ENCODE data around the gene HNRNPR. TPM values are rescaled to one million over a fixed set of nuclear protein-coding genes. Genes with fewer than 3 reads are reported as not detected.

Gene HNRNPR
- total RNA-seq, 1 donor, result 119 TPM

DNA sequence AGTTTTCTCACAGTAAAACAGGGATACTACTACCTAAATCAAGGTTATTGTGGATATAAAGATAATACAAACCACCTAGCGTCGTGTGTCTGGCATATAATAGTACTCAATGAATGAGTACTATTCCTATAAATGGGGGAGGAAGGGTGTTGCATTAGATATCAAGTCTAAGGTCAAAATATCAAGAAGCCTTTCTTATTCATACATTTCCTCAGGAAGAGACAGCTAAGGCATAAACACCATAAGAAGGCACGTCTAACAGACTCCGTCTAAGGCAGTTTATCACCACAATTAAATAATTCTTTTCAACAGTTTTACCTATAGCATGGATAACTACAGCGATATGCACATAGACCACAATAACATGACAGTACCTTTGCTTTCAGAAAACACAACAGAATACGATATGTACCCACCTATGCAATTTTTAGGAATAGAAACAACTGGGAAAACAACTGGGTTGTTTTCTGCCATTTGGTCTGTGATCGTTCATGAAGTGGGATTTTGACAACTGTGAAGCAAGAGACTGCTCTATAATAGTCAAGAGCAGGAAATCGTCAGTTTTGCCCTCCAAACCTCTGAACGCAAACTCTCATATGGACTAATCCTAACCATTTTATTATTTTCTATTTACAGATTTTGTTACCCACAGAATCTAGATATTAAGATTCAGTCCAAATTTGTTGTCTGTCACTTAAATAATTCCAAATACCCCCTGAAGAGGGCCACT, 53.1 kb downstream of the HNRNPR start:
- DNase-seq (ENCODE audit: low read depth), result no peak
- H3K4me3 ChIP-seq (ENCODE audit: low read depth, low read length), result no peak overlapping the region
- TF ChIP-seq, protein P1, sequence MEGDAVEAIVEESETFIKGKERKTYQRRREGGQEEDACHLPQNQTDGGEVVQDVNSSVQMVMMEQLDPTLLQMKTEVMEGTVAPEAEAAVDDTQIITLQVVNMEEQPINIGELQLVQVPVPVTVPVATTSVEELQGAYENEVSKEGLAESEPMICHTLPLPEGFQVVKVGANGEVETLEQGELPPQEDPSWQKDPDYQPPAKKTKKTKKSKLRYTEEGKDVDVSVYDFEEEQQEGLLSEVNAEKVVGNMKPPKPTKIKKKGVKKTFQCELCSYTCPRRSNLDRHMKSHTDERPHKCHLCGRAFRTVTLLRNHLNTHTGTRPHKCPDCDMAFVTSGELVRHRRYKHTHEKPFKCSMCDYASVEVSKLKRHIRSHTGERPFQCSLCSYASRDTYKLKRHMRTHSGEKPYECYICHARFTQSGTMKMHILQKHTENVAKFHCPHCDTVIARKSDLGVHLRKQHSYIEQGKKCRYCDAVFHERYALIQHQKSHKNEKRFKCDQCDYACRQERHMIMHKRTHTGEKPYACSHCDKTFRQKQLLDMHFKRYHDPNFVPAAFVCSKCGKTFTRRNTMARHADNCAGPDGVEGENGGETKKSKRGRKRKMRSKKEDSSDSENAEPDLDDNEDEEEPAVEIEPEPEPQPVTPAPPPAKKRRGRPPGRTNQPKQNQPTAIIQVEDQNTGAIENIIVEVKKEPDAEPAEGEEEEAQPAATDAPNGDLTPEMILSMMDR (IDR thresholded peaks at IDR 0.05; ENCODE audit: insufficient read depth, low read depth, low read length), result no peak

DNA sequence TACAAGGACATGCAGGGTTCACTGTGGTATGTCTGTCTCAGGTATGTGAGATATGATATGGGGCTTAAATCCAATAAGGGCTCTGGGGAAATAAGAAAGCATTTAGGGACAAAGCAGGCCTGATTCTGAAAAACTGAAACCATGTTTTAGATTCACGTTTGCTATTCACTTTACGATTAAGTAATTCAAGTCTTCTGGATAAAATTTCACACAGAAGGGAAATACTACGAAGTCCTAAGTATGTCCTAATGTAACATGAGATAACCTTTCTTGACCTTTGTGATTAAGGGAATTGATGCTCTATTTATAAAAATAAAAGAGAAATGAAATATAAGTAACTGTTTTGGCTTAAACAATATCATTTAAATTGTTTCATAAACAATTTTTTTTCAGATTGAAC, 55.4 kb downstream of the HNRNPR start:
- TF ChIP-seq, protein P1 (IDR thresholded peaks at IDR 0.05; ENCODE audit: insufficient read depth, low read depth, low read length), result no peak
- no peak overlapping the region for H3K4me3 ChIP-seq (ENCODE audit: low read depth, low read length)
- no peak for DNase-seq (ENCODE audit: low read depth)

DNA sequence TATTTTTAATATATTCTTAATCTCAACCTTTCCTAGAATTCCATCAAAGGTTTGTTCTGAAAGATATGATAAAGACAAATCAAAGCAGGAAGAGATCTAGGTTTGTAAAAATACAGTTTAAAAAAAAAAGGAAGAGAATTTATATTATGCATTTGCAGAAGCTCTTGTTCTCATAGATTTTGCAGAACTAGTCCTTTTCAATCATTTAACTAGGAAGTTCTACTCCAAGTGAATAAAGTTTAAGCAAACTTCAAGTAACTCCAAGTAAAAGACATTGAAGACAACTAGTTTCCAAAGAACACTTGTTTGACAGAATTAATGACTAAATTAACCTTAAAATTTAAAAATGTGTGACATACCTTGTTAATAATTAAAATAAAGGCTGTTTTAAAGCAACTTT, 55.9 kb downstream of the HNRNPR start:
- DNase-seq (ENCODE audit: low read depth), result no peak
- no peak overlapping the region for H3K4me3 ChIP-seq (ENCODE audit: low read depth, low read length)
- TF ChIP-seq, protein P1 (IDR thresholded peaks at IDR 0.05; ENCODE audit: insufficient read depth, low read depth, low read length), result no peak

DNA sequence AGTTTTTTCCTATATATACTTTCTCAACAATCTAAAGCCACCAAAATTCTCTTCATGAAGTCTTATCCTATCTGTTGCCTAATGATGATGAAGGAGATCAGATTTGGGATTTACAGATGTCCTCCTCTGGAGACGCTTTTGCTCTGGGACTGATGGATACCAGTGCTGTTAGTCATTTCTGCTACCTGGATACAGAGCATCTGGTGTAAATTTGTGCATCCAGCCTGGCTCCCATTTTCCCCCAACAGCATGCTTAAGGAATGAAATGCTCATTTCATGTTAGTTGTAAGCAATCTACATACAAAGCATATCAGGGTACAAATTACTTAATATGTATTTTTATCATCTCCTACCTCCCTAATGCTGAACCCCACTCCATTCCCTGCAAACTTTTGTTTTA, 57.7 kb downstream of the HNRNPR start:
- DNase-seq (ENCODE audit: low read depth), result no peak
- no peak overlapping the region for H3K4me3 ChIP-seq (ENCODE audit: low read depth, low read length)
- TF ChIP-seq, protein P1 (IDR thresholded peaks at IDR 0.05; ENCODE audit: insufficient read depth, low read depth, low read length), result no peak

DNA sequence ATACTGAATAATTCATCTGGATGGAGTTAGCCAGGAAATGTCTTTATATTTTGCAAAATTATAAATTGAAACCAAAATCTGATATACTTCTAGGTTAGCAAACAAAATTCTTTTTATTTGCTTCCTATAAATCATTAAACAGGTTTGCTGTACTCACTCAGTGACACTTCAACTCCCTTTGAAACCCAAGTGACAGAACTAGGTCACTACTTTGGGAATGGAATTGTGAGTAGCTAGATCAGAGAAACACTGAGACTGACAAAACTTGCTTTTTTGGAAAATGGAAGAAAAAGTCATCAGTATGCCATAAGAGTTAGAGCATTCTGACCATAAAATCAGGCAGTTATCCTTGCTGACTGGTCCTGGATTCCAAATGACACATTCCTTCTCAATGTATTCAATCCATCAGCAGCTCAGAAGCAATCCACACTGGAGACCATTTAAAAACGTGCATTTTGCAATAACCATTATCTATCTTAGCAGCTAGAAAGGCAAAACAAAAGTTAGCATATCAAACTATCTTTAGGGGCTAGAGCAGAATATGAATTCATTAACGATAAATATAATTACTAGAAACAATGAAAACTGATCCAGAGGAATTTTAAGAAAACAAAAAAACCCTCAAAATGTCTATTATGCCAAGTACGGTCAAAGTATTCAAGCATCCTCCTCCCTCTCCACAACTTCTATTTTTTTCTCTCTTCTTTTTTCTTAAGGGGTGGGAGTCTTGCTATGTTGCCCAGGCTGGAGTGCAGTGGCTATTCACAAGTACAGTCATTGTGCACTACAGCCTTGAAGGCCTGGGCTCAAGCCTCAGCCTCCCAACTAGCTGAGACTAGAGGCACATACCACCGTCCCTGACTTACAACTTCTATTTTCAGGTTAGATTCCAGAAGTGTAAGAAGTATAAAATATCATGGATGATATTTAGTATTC, 60.1 kb downstream of the HNRNPR start:
- peak; percentile 41 for DNase-seq (ENCODE audit: low read depth)
- TF ChIP-seq, protein P1 (IDR thresholded peaks at IDR 0.05; ENCODE audit: insufficient read depth, low read depth, low read length), result no peak
- H3K4me3 ChIP-seq (ENCODE audit: low read depth, low read length), result no peak overlapping the region

DNA sequence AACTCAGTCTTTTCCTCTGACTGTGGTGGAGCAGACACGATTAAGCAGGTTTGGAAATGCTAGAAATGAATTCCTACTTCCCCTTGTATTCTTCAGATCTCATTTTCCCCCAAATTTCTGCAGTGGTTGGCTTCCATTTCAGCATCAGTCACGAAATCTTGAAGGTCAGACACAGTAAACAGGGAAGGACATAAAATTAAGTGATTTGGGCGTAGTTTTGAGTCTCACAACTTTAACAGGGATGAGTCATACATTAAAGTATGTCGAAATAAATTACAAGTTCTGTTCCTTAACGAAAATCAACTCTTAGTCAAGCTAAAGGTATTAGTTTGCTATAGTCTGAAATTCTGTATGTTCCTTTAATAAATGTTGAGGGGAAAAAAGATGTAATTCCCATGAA, 61.1 kb downstream of the HNRNPR start:
- TF ChIP-seq, protein P1 (IDR thresholded peaks at IDR 0.05; ENCODE audit: insufficient read depth, low read depth, low read length), result no peak
- no peak overlapping the region for H3K4me3 ChIP-seq (ENCODE audit: low read depth, low read length)
- peak; percentile 93 for DNase-seq (ENCODE audit: low read depth)
